ENCODE data around the gene TMC2. TPM values are rescaled to one million over a fixed set of nuclear protein-coding genes. Genes with fewer than 3 reads are reported as not detected.

TMC2 gene
- total and polyA plus RNA-seq, 2 of the 8 experiments (the other 6 are each of a cell fraction or from before 2014, with no cell fraction given): not detected

- TF ChIP-seq USF2 (IDR thresholded peaks at IDR 0.05; ENCODE audit: low read length) (no peak), SIRT6 (IDR thresholded peaks at IDR 0.05; ENCODE audit: low read length) (no peak), MAX (IDR thresholded peaks at IDR 0.05) (no peak), RBBP5 (IDR thresholded peaks at IDR 0.05; ENCODE audit: borderline replicate concordance, low read depth, low read length) (no peak), JUN (IDR thresholded peaks at IDR 0.05; ENCODE audit: low read depth, low read length) (no peak), CHD1 (IDR thresholded peaks at IDR 0.05; ENCODE audit: low read depth, low read length) (no peak), POLR2A (IDR thresholded peaks at IDR 0.05; ENCODE audit: control extremely low read depth in 1 of 2, low read depth in 2 of 2, low read length in 2 of 2) (no peak)
These were observed 136.1 kb downstream of the TMC2 start (continued) for GRCh38 chr20:2672446-2672845.

All from H1 (cell line).